Cardiac muscle cell (in vitro differentiated cells and primary cell): ENCODE data around the gene ROBO2. TPM values are rescaled to one million over a fixed set of nuclear protein-coding genes. Genes with fewer than 3 reads are reported as not detected.

ENCODE experiments used
- DNase-seq, 2 donors: peaks; one replicate each; pipeline versions ENCODE4 v3.0.0 to v3.0.0-alpha.2; 2010 to 2017; ENCODE audit warnings: low read depth in 1 of 2, low spot score in 1 of 2
- H3K27ac ChIP-seq: fragments of 200-600 bp; sonication (generic); 2 replicates; pipeline ENCODE4 v1.5.1; 2016
- H3K27me3 ChIP-seq: fragments of 200-600 bp; sonication (generic); 2 replicates; pipeline ENCODE4 v1.6.0; 2016; ENCODE audit warnings: control low read depth
- H3K36me3 ChIP-seq: fragments of 200-600 bp; sonication (generic); 2 replicates; pipeline ENCODE4 v1.5.1; 2016; ENCODE audit warnings: control low read depth
- H3K4me1 ChIP-seq: fragments of 200-600 bp; sonication (generic); 2 replicates; pipeline ENCODE4 v1.8.1; 2017; ENCODE audit warnings: low read depth, mild to moderate bottlenecking, mixed run types
- H3K4me3 ChIP-seq: fragments of 200-600 bp; sonication (generic); 2 replicates; pipeline ENCODE4 v1.5.1; 2016; ENCODE audit warnings: mild to moderate bottlenecking
- H3K9me3 ChIP-seq: fragments of 200-600 bp; sonication (generic); 2 replicates; pipeline ENCODE4 v1.5.1; 2017; ENCODE audit warnings: low read depth, mild to moderate bottlenecking, control low read depth
- polyA plus RNA-seq: library from polyadenylated mRNA; unstranded; fragments of >200 nt; fragmentation: Nextera tagmentation; extraction: Ambion mirVana; gene quantifications from 2 replicates; pipeline ENCODE4 v1.2.1, GENCODE V29; 2016
- total RNA-seq: library from RNA; depleted of rRNA; stranded (reverse); fragments of >200 nt; gene quantifications from 2 replicates; pipeline ENCODE4 v1.2.3, GENCODE V29; 2016
- TF ChIP-seq, protein P1 (sequence below): IDR thresholded peaks from 2 replicates; pipeline ENCODE4 v1.5.1; 2012; ENCODE audit warnings: low read depth, mild to moderate bottlenecking, low read length

The ROBO2 gene
- total and polyA plus RNA-seq, 2 experiments from 2014 or later, result 13.5 to 39.4 TPM

DNA sequence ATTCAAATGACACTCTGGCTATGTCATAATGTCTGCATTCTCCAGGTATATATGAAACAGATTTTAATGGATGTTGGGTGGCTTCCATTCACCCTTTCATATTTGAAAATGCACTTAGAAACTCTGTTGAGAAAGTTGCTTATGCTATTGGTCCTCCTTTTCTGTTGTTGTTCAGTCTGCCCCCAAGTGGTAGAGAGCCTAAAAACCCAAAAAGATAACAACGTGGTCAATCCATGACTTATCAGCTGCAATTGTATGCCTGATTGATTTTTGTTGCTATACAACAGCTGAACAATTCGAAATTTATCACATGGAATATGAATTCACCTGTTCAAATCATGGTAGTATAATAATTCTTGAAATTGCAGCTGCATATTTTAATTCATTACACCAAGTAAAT lies 279.8 kb downstream of the ROBO2 start:
- H3K9me3 ChIP-seq, result no peaks in the 10 kb centered on the region
- no peaks in the 10 kb centered on the region for H3K27me3 ChIP-seq
- H3K27ac ChIP-seq, result no peak overlapping the region
- peak in 1 of 2 donors; percentile 1 for DNase-seq
- no peak overlapping the region for H3K4me3 ChIP-seq
- no peaks in the 10 kb centered on the region for H3K36me3 ChIP-seq
- H3K4me1 ChIP-seq, result peaks cover 6% of the 10 kb centered on the region
- TF ChIP-seq, protein P1, sequence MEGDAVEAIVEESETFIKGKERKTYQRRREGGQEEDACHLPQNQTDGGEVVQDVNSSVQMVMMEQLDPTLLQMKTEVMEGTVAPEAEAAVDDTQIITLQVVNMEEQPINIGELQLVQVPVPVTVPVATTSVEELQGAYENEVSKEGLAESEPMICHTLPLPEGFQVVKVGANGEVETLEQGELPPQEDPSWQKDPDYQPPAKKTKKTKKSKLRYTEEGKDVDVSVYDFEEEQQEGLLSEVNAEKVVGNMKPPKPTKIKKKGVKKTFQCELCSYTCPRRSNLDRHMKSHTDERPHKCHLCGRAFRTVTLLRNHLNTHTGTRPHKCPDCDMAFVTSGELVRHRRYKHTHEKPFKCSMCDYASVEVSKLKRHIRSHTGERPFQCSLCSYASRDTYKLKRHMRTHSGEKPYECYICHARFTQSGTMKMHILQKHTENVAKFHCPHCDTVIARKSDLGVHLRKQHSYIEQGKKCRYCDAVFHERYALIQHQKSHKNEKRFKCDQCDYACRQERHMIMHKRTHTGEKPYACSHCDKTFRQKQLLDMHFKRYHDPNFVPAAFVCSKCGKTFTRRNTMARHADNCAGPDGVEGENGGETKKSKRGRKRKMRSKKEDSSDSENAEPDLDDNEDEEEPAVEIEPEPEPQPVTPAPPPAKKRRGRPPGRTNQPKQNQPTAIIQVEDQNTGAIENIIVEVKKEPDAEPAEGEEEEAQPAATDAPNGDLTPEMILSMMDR, result no peak

DNA sequence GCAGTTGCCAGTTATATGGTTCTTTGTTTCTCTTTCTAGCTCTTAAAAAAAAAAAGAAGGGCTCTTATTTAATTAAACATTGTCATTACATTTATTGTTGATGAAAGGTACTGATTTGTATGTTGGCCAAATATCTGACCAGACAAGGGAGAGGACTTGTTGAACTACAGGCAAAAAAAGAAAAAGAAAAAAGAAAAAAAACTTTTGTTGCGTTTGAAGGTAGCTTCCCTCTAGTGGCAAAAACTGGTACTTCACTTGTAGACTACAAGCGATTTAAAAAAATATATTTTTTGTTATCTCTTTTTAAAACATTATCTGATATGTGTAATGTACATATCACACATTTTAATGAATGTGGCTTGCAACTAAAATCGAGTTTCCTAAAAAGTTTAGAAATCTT lies 280.6 kb downstream of the ROBO2 start:
- Histone ChIP-seq H3K27me3 (no peaks in the 10 kb centered on the region), H3K4me3 (no peak overlapping the region), H3K4me1 (peaks cover 4% of the 10 kb centered on the region), H3K36me3 (no peaks in the 10 kb centered on the region), H3K9me3 (no peaks in the 10 kb centered on the region), H3K27ac (no peak overlapping the region)
- DNase-seq, result peak; percentile 57 to 62
- TF ChIP-seq, protein P1, result peak; percentile 75

DNA sequence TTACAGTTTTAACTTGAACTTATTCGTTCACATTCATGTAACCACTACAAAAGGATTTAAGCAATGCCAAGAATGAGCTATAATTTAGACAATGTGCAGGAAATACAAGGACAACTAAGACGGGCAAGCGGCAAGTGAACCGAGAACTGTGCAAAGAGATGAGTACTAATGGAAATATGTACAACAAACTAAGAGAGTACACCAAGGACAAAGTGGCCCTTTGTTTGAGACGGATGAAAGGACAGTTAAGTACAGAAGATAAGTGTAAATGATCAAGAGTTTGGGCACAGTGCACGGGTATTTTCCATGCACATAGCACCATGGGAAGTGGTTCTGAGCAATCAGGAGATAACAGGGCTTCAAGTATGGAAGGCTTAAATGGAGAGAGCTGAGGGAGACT lies 281.7 kb downstream of the ROBO2 start:
- Histone ChIP-seq H3K4me3 (no peak overlapping the region), H3K4me1 (no peaks in the 10 kb centered on the region), H3K27me3 (no peaks in the 10 kb centered on the region), H3K27ac (no peak overlapping the region), H3K9me3 (no peaks in the 10 kb centered on the region), H3K36me3 (no peaks in the 10 kb centered on the region)
- TF ChIP-seq, protein P1, result no peak
- DNase-seq, result peak in 1 of 2 donors; percentile 40

DNA sequence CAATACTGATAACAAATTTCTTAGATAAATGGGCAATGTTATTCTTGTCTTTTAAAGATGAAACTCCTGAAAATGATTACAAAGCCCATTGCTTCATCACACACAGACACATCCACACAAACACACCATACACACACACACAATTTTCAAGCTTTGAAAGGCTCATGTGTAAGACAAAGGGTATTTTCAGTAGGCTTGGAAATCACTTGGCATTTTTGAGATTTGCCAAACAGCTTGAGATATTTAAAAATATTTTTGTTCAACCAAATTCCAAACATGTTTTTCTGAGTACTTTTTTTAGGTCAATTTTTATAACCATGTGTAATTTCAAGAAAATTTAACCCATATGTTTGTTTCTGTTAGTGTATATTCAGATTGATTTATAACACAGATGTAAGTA lies 283.7 kb downstream of the ROBO2 start:
- TF ChIP-seq, protein P1, result no peak
- Histone ChIP-seq H3K9me3 (no peaks in the 10 kb centered on the region), H3K4me3 (no peak overlapping the region), H3K27ac (no peak overlapping the region), H3K4me1 (no peaks in the 10 kb centered on the region), H3K36me3 (no peaks in the 10 kb centered on the region), H3K27me3 (no peaks in the 10 kb centered on the region)
- DNase-seq, result no peak

DNA sequence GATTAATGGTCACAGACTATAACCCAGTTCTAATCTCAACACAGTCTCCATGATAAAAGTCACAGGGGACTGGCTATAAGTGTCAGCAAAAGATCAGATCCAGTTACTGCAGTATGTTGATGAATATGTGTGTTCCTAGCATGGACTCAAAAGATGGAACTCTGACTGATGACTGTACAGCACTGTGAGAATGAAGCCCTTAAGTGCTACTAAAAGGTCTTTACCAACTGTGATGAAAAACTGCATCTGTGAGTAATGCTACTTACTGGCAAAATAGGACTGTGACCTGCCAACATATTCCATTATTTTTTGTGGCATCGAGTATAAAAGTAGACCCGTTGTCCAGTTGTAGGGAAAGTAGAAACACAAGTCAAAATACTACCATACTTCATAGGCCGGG lies 284.2 kb downstream of the ROBO2 start:
- no peaks in the 10 kb centered on the region for H3K4me1 ChIP-seq
- no peaks in the 10 kb centered on the region for H3K36me3 ChIP-seq
- no peaks in the 10 kb centered on the region for H3K27me3 ChIP-seq
- no peaks in the 10 kb centered on the region for H3K9me3 ChIP-seq
- H3K4me3 ChIP-seq, result no peak overlapping the region
- TF ChIP-seq, protein P1, result no peak
- no peak for DNase-seq
- H3K27ac ChIP-seq, result no peak overlapping the region

DNA sequence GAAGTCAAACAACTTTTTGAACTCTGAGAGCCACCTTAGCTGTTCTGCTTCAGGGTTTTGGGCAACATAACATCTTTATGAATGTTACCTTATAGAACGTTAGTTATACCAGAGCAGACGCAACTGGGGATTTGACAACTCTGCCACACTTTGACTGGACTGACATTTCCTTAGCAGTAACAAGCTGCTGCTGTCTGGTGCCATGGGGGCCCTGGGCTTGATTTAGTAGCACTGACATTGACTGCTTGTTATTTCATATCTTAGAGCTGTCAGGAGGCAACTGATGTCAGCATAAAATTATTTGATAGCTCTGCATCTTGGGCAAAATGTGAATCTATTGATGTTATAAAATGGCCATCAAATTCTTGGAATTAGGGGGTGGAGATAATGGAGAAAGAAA lies 285.4 kb downstream of the ROBO2 start:
- no peak for DNase-seq
- Histone ChIP-seq H3K27ac (no peak overlapping the region), H3K36me3 (no peaks in the 10 kb centered on the region), H3K9me3 (no peaks in the 10 kb centered on the region), H3K4me3 (no peak overlapping the region), H3K27me3 (no peaks in the 10 kb centered on the region), H3K4me1 (no peaks in the 10 kb centered on the region)
- TF ChIP-seq, protein P1, result no peak
